OCI-LY1 (cell line): ENCODE measurements around the gene TTC28.

Experiments
- H2AFZ ChIP-seq: fragments of 200-600 bp; sonication (generic), shearing (Covaris generic); 2 replicates; pipeline ENCODE4 v1.6.0; 2014; ENCODE audit warnings: antibody characterized with exemption, mild to moderate bottlenecking, low read length
- H3F3A ChIP-seq: fragments of 200-600 bp; sonication (generic), shearing (Covaris generic); 2 replicates; pipeline ENCODE4 v1.6.0; 2014; ENCODE audit warnings: mild to moderate bottlenecking, antibody characterized with exemption, low read length, moderate library complexity; ENCODE audit not compliant: insufficient read depth
- H3K27ac ChIP-seq: fragments of 200-600 bp; sonication (generic); 2 replicates; pipeline ENCODE4 v1.5.1; 2014; ENCODE audit warnings: low read length, mixed run types, mild to moderate bottlenecking, low read depth; ENCODE audit not compliant: poor library complexity, severe bottlenecking
- H3K27me3 ChIP-seq: fragments of 200-600 bp; sonication (generic); 2 replicates; pipeline ENCODE4 v1.6.0; 2014; ENCODE audit warnings: antibody characterized with exemption, mild to moderate bottlenecking, low read length, moderate library complexity; ENCODE audit not compliant: insufficient read depth
- H3K36me3 ChIP-seq: fragments of 200-600 bp; sonication (generic); 2 replicates; pipeline ENCODE4 v1.6.1; 2014; ENCODE audit warnings: mild to moderate bottlenecking, antibody characterized with exemption, low read length, moderate library complexity, mixed read lengths; ENCODE audit not compliant: insufficient read depth
- H3K4me1 ChIP-seq: fragments of 200-600 bp; sonication (generic); 2 replicates; pipeline ENCODE4 v1.5.1; 2014; ENCODE audit warnings: mild to moderate bottlenecking, low read length, moderate library complexity; ENCODE audit not compliant: insufficient read depth, severe bottlenecking
- H3K4me2 ChIP-seq: fragments of 200-600 bp; sonication (generic), shearing (Covaris generic); 2 replicates; pipeline ENCODE4 v1.6.1; 2014; ENCODE audit warnings: low read length
- H3K4me3 ChIP-seq: fragments of 200-600 bp; sonication (generic); 2 replicates; pipeline ENCODE4 v1.5.1; 2014; ENCODE audit warnings: low read length, low read depth, mild to moderate bottlenecking, mixed read lengths; ENCODE audit not compliant: poor library complexity, severe bottlenecking
- H3K79me2 ChIP-seq: fragments of 200-600 bp; shearing (Covaris generic); 2 replicates; pipeline ENCODE4 v1.6.1; 2016; ENCODE audit warnings: mixed run types, low read length, mixed read lengths; ENCODE audit not compliant: insufficient read depth
- H3K9ac ChIP-seq: fragments of 200-600 bp; sonication (generic), shearing (Covaris generic); 2 replicates; pipeline ENCODE4 v1.6.1; 2014; ENCODE audit warnings: mild to moderate bottlenecking, low read length, mixed read lengths
- H3K9me2 ChIP-seq: fragments of 200-600 bp; sonication (generic), shearing (Covaris generic); 2 replicates; pipeline ENCODE4 v1.6.1; 2014; ENCODE audit warnings: low read depth, mild to moderate bottlenecking, low read length, mixed read lengths
- H3K9me3 ChIP-seq: fragments of 200-600 bp; shearing (Covaris generic); 2 replicates; pipeline ENCODE4 v1.6.1; 2014; ENCODE audit warnings: low read length, mixed read lengths
- H4K20me1 ChIP-seq: fragments of 200-600 bp; sonication (generic), shearing (Covaris generic); 2 replicates; pipeline ENCODE4 v1.6.0; 2016; ENCODE audit warnings: mild to moderate bottlenecking, low read length; ENCODE audit not compliant: insufficient read depth
- CTCF ChIP-seq: fragments of 200-600 bp; sonication (generic), shearing (Covaris generic); IDR thresholded peaks from 2 replicates; pipeline ENCODE4 v1.5.1; 2017; ENCODE audit warnings: mild to moderate bottlenecking, antibody characterized with exemption, low read length, moderate library complexity, mixed read lengths
- EZH2 ChIP-seq: fragments of 200-600 bp; sonication (generic), shearing (Covaris generic); IDR thresholded peaks from 2 replicates; pipeline ENCODE4 v1.8.0; 2017; ENCODE audit warnings: borderline replicate concordance, mixed run types, mild to moderate bottlenecking, antibody characterized with exemption, low read length, moderate library complexity, mixed read lengths

Gene TTC28

GRCh38 chr22:28047740-28048139 is 631.9 kb downstream of the TTC28 start:
- Histone ChIP-seq H3K4me3 (no peak overlapping the region), H3K9me3 (no peaks in the 10 kb centered on the region), H4K20me1 (no peaks in the 10 kb centered on the region), H3K79me2 (no peaks in the 10 kb centered on the region), H3K4me1 (no peaks in the 10 kb centered on the region), H3F3A (no peaks in the 10 kb centered on the region), H3K27ac (no peak overlapping the region), H3K9ac (no peak overlapping the region), H3K27me3 (no peaks in the 10 kb centered on the region), H3K9me2 (no peaks in the 10 kb centered on the region), H3K36me3 (no peaks in the 10 kb centered on the region), H3K4me2 (no peak overlapping the region), H2AFZ (no peak overlapping the region)
- TF ChIP-seq CTCF (no peak), EZH2 (no peak)

GRCh38 chr22:28046100-28046499 is 633.5 kb downstream of the TTC28 start:
- H3K27ac ChIP-seq = no peak overlapping the region
- H3K4me1 ChIP-seq = no peaks in the 10 kb centered on the region
- H3K9me3 ChIP-seq = no peaks in the 10 kb centered on the region
- H3K79me2 ChIP-seq = no peaks in the 10 kb centered on the region
- H3K4me3 ChIP-seq = no peak overlapping the region
- TF ChIP-seq CTCF = no peak
- no peak for TF ChIP-seq EZH2
- no peaks in the 10 kb centered on the region for H3K27me3 ChIP-seq
- H4K20me1 ChIP-seq = no peaks in the 10 kb centered on the region
- H3K9ac ChIP-seq = no peak overlapping the region
- no peaks in the 10 kb centered on the region for H3K36me3 ChIP-seq
- no peak overlapping the region for H3K4me2 ChIP-seq
- H3F3A ChIP-seq = no peaks in the 10 kb centered on the region
- no peak overlapping the region for H2AFZ ChIP-seq
- no peaks in the 10 kb centered on the region for H3K9me2 ChIP-seq

- H3K9me3 ChIP-seq = no peaks in the 10 kb centered on the region
- no peak overlapping the region for H3K4me3 ChIP-seq
- no peak overlapping the region for H2AFZ ChIP-seq
- TF ChIP-seq EZH2 (no peak), CTCF (no peak)
- H3K4me2 ChIP-seq = no peak overlapping the region
- H3K79me2 ChIP-seq = no peaks in the 10 kb centered on the region
- no peaks in the 10 kb centered on the region for H3K36me3 ChIP-seq
- no peak overlapping the region for H3K9ac ChIP-seq
- no peaks in the 10 kb centered on the region for H3K4me1 ChIP-seq
- H3F3A ChIP-seq = no peaks in the 10 kb centered on the region
- no peak overlapping the region for H3K27ac ChIP-seq
- H3K27me3 ChIP-seq = no peaks in the 10 kb centered on the region
- no peaks in the 10 kb centered on the region for H4K20me1 ChIP-seq
- no peaks in the 10 kb centered on the region for H3K9me2 ChIP-seq
These were observed 635.0 kb downstream of the TTC28 start for GRCh38 chr22:28044546-28045173.
